Stimulated activated CD4-positive, alpha-beta T cell treated with anti-CD3 and anti-CD28 coated beads, Interleukin-4, amount 100 ng/mL, for 1 hour (primary cell): ENCODE results near the gene RIMBP3C.
"Not testable (repeated sequence)": the region's sequence is repeated elsewhere in the genome, so short reads cannot be mapped to it uniquely, and the experiment has no call there.

ENCODE experiments used
- DNase-seq: peaks from one replicate; pipeline ENCODE4 v3.0.0-alpha.2; 2020

The RIMBP3C gene

GRCh38 chr22:21516970-21517764, 34.1 kb downstream of the RIMBP3C start:
- not testable (repeated sequence) for DNase-seq

- DNase-seq = not testable (repeated sequence)
These were observed 34.7 kb downstream of the RIMBP3C start for GRCh38 chr22:21516522-21516921.

- DNase-seq = not testable (repeated sequence)
These were observed 36.0 kb downstream of the RIMBP3C start for GRCh38 chr22:21515234-21515633.

- DNase-seq = not testable (repeated sequence)
These were observed 37.1 kb downstream of the RIMBP3C start for GRCh38 chr22:21514117-21514516.

- not testable (repeated sequence) for DNase-seq
These were observed 39.2 kb downstream of the RIMBP3C start for GRCh38 chr22:21512022-21512421.

DNA sequence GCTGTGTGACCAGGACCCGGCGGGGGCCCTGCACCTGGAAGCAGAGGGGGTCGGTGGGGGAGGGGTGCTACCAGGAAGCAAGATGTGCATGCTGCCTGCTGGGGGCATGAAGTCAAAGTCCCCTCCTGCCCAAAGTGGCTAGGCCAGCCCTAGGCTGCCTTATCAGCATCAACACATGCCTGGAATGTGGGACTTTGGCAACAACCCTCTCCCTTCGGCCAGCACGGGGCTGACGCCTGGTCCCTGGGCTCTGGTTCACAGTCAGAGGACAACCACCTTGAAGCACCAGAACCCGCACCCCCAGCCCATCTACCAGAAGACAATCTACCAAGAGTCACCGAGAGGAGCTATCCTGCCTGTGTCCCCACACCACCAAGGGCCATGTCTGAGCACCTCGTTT, 40.9 kb downstream of the RIMBP3C start:
- not testable (repeated sequence) for DNase-seq

DNA sequence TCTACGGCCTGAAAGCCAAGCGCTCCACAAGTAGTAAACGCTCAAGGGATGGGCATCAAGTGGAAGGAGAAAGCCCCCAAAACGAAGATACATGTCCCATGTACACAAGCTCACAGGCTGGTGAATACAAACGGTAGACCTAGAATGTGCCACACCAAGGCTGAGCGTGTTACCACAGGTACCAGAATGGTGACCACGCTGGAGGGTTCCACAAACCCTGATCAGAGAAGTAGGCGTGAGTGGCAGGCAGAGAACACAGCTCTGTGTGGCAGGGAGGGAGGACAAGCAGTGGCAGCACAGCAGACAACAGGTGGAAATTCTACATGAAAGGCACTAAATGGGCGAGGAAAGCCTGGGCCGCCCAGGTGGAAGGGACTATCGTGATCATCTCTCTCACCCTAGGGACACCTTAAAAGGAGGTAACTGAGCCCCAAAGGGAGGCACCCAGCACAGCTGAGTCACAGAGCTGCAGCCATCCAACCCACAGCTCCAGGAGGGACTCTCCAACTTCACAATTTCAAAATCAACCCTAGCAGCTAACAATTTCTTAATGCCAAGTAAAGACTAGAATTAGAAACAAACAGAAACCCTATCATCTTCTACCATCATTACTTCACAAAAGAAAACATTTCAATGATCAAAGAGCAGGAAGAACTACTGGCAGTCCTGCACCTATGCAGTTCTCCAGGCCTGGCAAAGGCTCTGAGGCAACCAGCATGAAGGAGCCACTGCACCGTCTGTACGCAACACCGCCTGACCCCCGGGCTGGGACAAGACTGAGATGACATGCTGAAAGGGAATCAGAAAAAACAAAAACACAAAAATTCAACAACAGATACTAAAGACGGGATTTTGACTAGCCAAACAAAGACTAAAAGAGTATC, 51.4 kb downstream of the RIMBP3C start:
- not testable (repeated sequence) for DNase-seq

DNA sequence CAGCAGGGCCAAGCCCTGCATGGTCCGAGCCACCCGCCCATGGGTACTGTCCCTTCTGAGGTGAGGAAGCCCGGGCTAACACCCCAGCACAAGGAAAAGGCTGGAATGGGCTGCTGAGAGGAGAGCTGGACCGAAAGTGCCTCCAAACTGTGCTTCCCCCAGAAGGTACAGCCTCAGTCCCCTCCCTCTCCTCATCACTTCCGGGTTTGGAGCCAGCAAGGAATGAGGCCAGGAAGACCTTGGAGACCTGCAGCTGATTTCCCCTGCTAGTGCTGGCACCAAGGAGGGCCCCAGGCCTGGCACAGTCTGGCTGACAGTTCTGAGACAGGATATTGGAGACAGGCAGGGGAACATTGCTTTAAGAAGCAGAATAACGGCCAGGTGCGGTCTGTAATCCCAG, 52.8 kb downstream of the RIMBP3C start:
- not testable (repeated sequence) for DNase-seq

- DNase-seq = not testable (repeated sequence)
These were observed 53.3 kb downstream of the RIMBP3C start for GRCh38 chr22:21497984-21498383.
